CD4-positive, alpha-beta T cell treated with Interleukin-10 for 1 hour (primary cell): Measurements from ENCODE around the gene PRUNE1.

Experiments used
- DNase-seq: peaks from one replicate; pipeline ENCODE4 v3.0.0-alpha.2; 2020

The PRUNE1 gene

GRCh38 chr1:151007853-151008243 is 401 bp upstream of the PRUNE1 start:
- DNase-seq: no peak

GRCh38 chr1:151009206-151009587 is 948 bp downstream of the PRUNE1 start:
- no peak for DNase-seq

GRCh38 chr1:151009674-151010345 is 1.6 kb downstream of the PRUNE1 start:
- no peak for DNase-seq

- no peak for DNase-seq
Measured at GRCh38 chr1:151010346-151010726, 2.1 kb downstream of the PRUNE1 start.

GRCh38 chr1:151011154-151011850 is 3.1 kb downstream of the PRUNE1 start:
- no peak for DNase-seq

GRCh38 chr1:151012684-151013471 is 4.6 kb downstream of the PRUNE1 start:
- no peak for DNase-seq

- DNase-seq: no peak
Measured at GRCh38 chr1:151013518-151013917, 5.3 kb downstream of the PRUNE1 start.

- peak; percentile 91 for DNase-seq
Measured at GRCh38 chr1:151024540-151025146, 16.4 kb downstream of the PRUNE1 start.

GRCh38 chr1:151026460-151026859 is 18.2 kb downstream of the PRUNE1 start:
- no peak for DNase-seq

- DNase-seq: no peak
Measured at GRCh38 chr1:151032164-151032563, 23.9 kb downstream of the PRUNE1 start.

- no peak for DNase-seq
Measured at GRCh38 chr1:151035167-151035566, 26.9 kb downstream of the PRUNE1 start.

- DNase-seq: no peak
Measured at GRCh38 chr1:151036356-151036755, 28.1 kb downstream of the PRUNE1 start, which contains the start of gene BNIPL. TSS of gene BNIPL (plus strand) at chr1:151036586. CDS start at chr1:151036726, 140 bp downstream.

GRCh38 chr1:151037032-151037431 is 28.8 kb downstream of the PRUNE1 start:
- DNase-seq: no peak

GRCh38 chr1:151039521-151039920 is 31.3 kb downstream of the PRUNE1 start:
- DNase-seq: no peak

GRCh38 chr1:151043163-151043562 is 34.9 kb downstream of the PRUNE1 start:
- DNase-seq: peak; percentile 31

GRCh38 chr1:151047591-151047924 is 39.3 kb downstream of the PRUNE1 start, which contains the start of gene C1orf56:
TSS of gene C1orf56 (plus strand) at chr1:151047751. CDS start at chr1:151047848, 97 bp downstream.
- DNase-seq: peak; percentile 70

- DNase-seq: peak; percentile 70
Measured at GRCh38 chr1:151047925-151048644, 39.8 kb downstream of the PRUNE1 start.

GRCh38 chr1:151048645-151049032 is 40.4 kb downstream of the PRUNE1 start:
- DNase-seq: no peak

GRCh38 chr1:151049458-151049857 is 41.2 kb downstream of the PRUNE1 start:
- peak; percentile 26 for DNase-seq

- no peak for DNase-seq
Measured at GRCh38 chr1:151050051-151050688, 41.9 kb downstream of the PRUNE1 start.

GRCh38 chr1:151051356-151052009 is 43.2 kb downstream of the PRUNE1 start:
- DNase-seq: no peak
